BLaER1 (cell line): ENCODE data around the gene IVD.

Experiments
- H3K27ac ChIP-seq: shearing (Covaris generic); formaldehyde crosslinking; 2 replicates; pipeline ENCODE4 v1.8.1; 2022
- H3K27me3 ChIP-seq: shearing (Covaris generic); formaldehyde crosslinking; 2 replicates; pipeline ENCODE4 v1.8.1; 2022
- H3K36me3 ChIP-seq: shearing (Covaris generic); formaldehyde crosslinking; 2 replicates; pipeline ENCODE4 v1.8.1; 2022
- H3K4me1 ChIP-seq: shearing (Covaris generic); formaldehyde crosslinking; 2 replicates; pipeline ENCODE4 v1.8.1; 2022
- H3K4me2 ChIP-seq: shearing (Covaris generic); formaldehyde crosslinking; 2 replicates; pipeline ENCODE4 v1.8.1; 2022
- H3K4me3 ChIP-seq: shearing (Covaris generic); formaldehyde crosslinking; 2 replicates; pipeline ENCODE4 v1.8.1; 2022
- H3K9ac ChIP-seq: shearing (Covaris generic); formaldehyde crosslinking; 2 replicates; pipeline ENCODE4 v1.8.1; 2022
- H3K9me3 ChIP-seq: shearing (Covaris generic); formaldehyde crosslinking; 2 replicates; pipeline ENCODE4 v1.8.1; 2022
- H4K20me1 ChIP-seq: shearing (Covaris generic); formaldehyde crosslinking; 2 replicates; pipeline ENCODE4 v1.8.1; 2022
- Cebpa-rat ChIP-seq: shearing (Covaris generic); IDR thresholded peaks from 2 replicates; pipeline ENCODE4 v1.8.1; 2022

The IVD gene

GRCh38 chr15:40372981-40373380 is 32.6 kb upstream of the IVD start:
- Histone ChIP-seq H4K20me1 (no peaks in the 10 kb centered on the region), H3K9ac (no peak overlapping the region), H3K27me3 (no peaks in the 10 kb centered on the region), H3K27ac (no peak overlapping the region), H3K36me3 (no peaks in the 10 kb centered on the region), H3K9me3 (no peaks in the 10 kb centered on the region), H3K4me2 (no peak overlapping the region), H3K4me1 (peaks cover 15% of the 10 kb centered on the region), H3K4me3 (no peak overlapping the region)
- TF ChIP-seq Cebpa-rat: no peak

- no peak overlapping the region for H3K9ac ChIP-seq
- no peaks in the 10 kb centered on the region for H3K36me3 ChIP-seq
- no peaks in the 10 kb centered on the region for H3K9me3 ChIP-seq
- no peak overlapping the region for H3K4me3 ChIP-seq
- H3K27me3 ChIP-seq: no peaks in the 10 kb centered on the region
- peaks cover 8% of the 10 kb centered on the region for H3K4me1 ChIP-seq
- no peak overlapping the region for H3K4me2 ChIP-seq
- H4K20me1 ChIP-seq: no peaks in the 10 kb centered on the region
- no peak for TF ChIP-seq Cebpa-rat
- H3K27ac ChIP-seq: no peak overlapping the region
Observed at GRCh38 chr15:40377606-40378005, 28.0 kb upstream of the IVD start.

GRCh38 chr15:40379374-40379773 is 26.2 kb upstream of the IVD start:
- no peak for TF ChIP-seq Cebpa-rat
- Histone ChIP-seq H3K27me3 (no peaks in the 10 kb centered on the region), H4K20me1 (no peaks in the 10 kb centered on the region), H3K4me3 (no peak overlapping the region), H3K9me3 (no peaks in the 10 kb centered on the region), H3K36me3 (peaks cover 2% of the 10 kb centered on the region; the same call in 1 of the 2 replicates), H3K4me1 (peaks cover 18% of the 10 kb centered on the region), H3K9ac (no peak overlapping the region), H3K27ac (no peak overlapping the region), H3K4me2 (no peak overlapping the region)

GRCh38 chr15:40379853-40380252 is 25.7 kb upstream of the IVD start:
- Histone ChIP-seq H3K27ac (no peak overlapping the region), H3K4me1 (peaks cover 23% of the 10 kb centered on the region), H3K27me3 (no peaks in the 10 kb centered on the region), H3K36me3 (peaks cover 7% of the 10 kb centered on the region; the same call in 1 of the 2 replicates), H3K9ac (no peak overlapping the region), H4K20me1 (no peaks in the 10 kb centered on the region), H3K4me2 (no peak overlapping the region), H3K4me3 (no peak overlapping the region), H3K9me3 (no peaks in the 10 kb centered on the region)
- TF ChIP-seq Cebpa-rat: no peak

GRCh38 chr15:40380636-40381035 is 25.0 kb upstream of the IVD start:
- H4K20me1 ChIP-seq: no peaks in the 10 kb centered on the region
- H3K9me3 ChIP-seq: 0 out of 2 replicates have a peak, but pooled peaks cover 2% of the 10 kb centered on the region
- no peak overlapping the region for H3K9ac ChIP-seq
- peaks cover 28% of the 10 kb centered on the region for H3K4me1 ChIP-seq
- no peak overlapping the region for H3K4me2 ChIP-seq
- H3K27ac ChIP-seq: no peak overlapping the region
- no peaks in the 10 kb centered on the region for H3K27me3 ChIP-seq
- no peak for TF ChIP-seq Cebpa-rat
- no peak overlapping the region for H3K4me3 ChIP-seq
- peaks cover 15% of the 10 kb centered on the region for H3K36me3 ChIP-seq

GRCh38 chr15:40381818-40382529 is 23.6 kb upstream of the IVD start:
- H3K9me3 ChIP-seq: peaks cover 15% of the 10 kb centered on the region
- H3K27ac ChIP-seq: no peak overlapping the region
- H3K27me3 ChIP-seq: no peaks in the 10 kb centered on the region
- no peak overlapping the region for H3K9ac ChIP-seq
- TF ChIP-seq Cebpa-rat: no peak
- H3K4me1 ChIP-seq: peaks cover 20% of the 10 kb centered on the region
- peaks cover 28% of the 10 kb centered on the region for H3K36me3 ChIP-seq
- H3K4me3 ChIP-seq: no peak overlapping the region
- no peak overlapping the region for H3K4me2 ChIP-seq
- no peaks in the 10 kb centered on the region for H4K20me1 ChIP-seq

GRCh38 chr15:40382580-40383456 is 22.8 kb upstream of the IVD start, which contains the start of gene KNSTRN:
TSS of gene KNSTRN (plus strand) at chr15:40382721. CDS start at chr15:40382836, 115 bp downstream.
- Histone ChIP-seq H3K36me3 (peaks cover 36% of the 10 kb centered on the region), H3K4me2 (peak within 1 kb of the TSS; percentile 78), H3K27ac (peak within 1 kb of the TSS; percentile 87), H3K27me3 (no peaks in the 10 kb centered on the region), H4K20me1 (no peaks in the 10 kb centered on the region), H3K4me1 (peaks cover 27% of the 10 kb centered on the region), H3K4me3 (peak within 1 kb of the TSS; percentile 86), H3K9ac (peak within 1 kb of the TSS; percentile 90), H3K9me3 (peaks cover 24% of the 10 kb centered on the region)
- TF ChIP-seq Cebpa-rat: no peak

- peaks cover 37% of the 10 kb centered on the region for H3K4me1 ChIP-seq
- no peaks in the 10 kb centered on the region for H3K27me3 ChIP-seq
- H3K4me3 ChIP-seq: no peak overlapping the region
- no peak overlapping the region for H3K4me2 ChIP-seq
- H3K9me3 ChIP-seq: peaks cover 30% of the 10 kb centered on the region
- peaks cover 73% of the 10 kb centered on the region for H3K36me3 ChIP-seq
- H4K20me1 ChIP-seq: no peaks in the 10 kb centered on the region
- no peak overlapping the region for H3K9ac ChIP-seq
- TF ChIP-seq Cebpa-rat: no peak
- H3K27ac ChIP-seq: no peak overlapping the region
Observed at GRCh38 chr15:40386480-40386879, 19.1 kb upstream of the IVD start.

GRCh38 chr15:40388941-40389823 is 16.4 kb upstream of the IVD start:
- Histone ChIP-seq H3K36me3 (peaks cover 100% of the 10 kb centered on the region), H3K27me3 (no peaks in the 10 kb centered on the region), H3K4me2 (no peak overlapping the region), H3K27ac (no peak overlapping the region), H3K9me3 (peaks cover 30% of the 10 kb centered on the region), H4K20me1 (no peaks in the 10 kb centered on the region), H3K4me3 (no peak overlapping the region), H3K4me1 (peaks cover 28% of the 10 kb centered on the region), H3K9ac (no peak overlapping the region)
- no peak for TF ChIP-seq Cebpa-rat
